AG09309 (cell line): Measurements from ENCODE around the gene MYH15.

Experiments
- DNase-seq: peaks from one replicate; pipeline ENCODE4 v3.0.0-alpha.2; 2010; ENCODE audit warnings: low read depth
- H3K4me3 ChIP-seq: 2 replicates; pipeline ENCODE4 v1.5.1; 2011; ENCODE audit warnings: mild to moderate bottlenecking, low read depth, low read length, moderate library complexity; ENCODE audit not compliant: control insufficient read depth
- TF ChIP-seq, protein P1 (sequence below): IDR thresholded peaks from 2 replicates; pipeline ENCODE4 v1.5.1; 2011; ENCODE audit warnings: mild to moderate bottlenecking, low read depth, low read length, inconsistent platforms; ENCODE audit not compliant: insufficient read depth, control insufficient read depth; ENCODE audit errors: missing control alignments

The MYH15 gene

DNA sequence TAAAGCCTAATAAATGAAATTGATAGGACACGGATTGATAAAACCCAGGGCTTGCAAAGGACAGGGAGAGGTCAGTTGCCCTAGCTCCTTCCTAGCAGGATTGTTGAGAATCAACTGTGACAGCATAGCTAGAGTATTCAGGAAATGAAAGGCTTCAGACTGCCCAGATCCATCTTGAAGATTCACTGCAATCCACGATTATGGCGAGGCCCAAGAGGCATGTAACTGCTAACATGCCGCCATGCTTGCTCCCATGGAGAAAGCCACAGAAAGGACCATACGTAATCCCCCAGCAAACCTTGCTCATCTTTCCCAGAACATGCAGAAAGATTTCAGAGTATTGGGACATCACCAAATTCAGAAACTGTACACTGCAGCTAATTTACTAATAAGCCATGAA is 41.3 kb downstream of the MYH15 start:
- TF ChIP-seq, protein P1, sequence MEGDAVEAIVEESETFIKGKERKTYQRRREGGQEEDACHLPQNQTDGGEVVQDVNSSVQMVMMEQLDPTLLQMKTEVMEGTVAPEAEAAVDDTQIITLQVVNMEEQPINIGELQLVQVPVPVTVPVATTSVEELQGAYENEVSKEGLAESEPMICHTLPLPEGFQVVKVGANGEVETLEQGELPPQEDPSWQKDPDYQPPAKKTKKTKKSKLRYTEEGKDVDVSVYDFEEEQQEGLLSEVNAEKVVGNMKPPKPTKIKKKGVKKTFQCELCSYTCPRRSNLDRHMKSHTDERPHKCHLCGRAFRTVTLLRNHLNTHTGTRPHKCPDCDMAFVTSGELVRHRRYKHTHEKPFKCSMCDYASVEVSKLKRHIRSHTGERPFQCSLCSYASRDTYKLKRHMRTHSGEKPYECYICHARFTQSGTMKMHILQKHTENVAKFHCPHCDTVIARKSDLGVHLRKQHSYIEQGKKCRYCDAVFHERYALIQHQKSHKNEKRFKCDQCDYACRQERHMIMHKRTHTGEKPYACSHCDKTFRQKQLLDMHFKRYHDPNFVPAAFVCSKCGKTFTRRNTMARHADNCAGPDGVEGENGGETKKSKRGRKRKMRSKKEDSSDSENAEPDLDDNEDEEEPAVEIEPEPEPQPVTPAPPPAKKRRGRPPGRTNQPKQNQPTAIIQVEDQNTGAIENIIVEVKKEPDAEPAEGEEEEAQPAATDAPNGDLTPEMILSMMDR, result no peak
- H3K4me3 ChIP-seq, result no peak overlapping the region
- no peak for DNase-seq

DNA sequence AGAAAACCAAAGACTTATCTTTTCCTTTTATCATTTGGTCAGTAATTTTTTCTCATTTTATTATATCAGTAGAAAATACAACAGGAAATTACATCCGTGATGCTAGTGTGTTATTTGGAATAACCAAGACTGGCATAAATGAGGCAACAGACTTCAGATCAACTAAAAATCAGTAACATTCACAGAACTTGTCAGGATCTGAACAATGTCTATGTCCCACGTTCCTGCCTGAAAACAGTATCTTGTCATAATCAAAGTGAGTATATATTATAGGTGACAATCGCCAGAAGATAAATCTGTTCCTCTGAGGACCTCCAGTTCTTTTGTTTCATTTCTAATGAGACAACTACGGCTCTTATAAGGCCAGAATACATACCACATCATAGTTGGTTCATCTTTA is 41.8 kb downstream of the MYH15 start:
- DNase-seq, result no peak
- H3K4me3 ChIP-seq, result no peak overlapping the region
- TF ChIP-seq, protein P1, result no peak

DNA sequence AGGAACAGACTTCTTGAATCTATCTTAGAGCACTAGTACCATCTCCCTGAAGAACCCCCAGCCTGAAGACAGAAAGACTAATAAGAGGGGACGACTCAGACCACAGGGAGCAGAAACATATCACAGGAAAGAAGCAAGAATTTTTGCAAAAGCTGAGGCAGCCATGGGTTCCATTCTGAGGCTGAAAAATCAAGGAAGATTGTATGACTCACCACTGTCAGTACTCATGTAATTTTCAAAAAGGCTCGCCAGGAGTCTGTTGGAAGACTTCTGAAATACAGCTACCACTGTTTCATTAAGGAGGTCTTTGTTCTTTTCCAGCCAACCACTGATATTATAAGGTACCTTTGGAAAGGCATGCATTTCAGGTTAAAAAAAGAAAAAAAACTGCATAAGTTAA is 47.5 kb downstream of the MYH15 start:
- no peak for DNase-seq
- H3K4me3 ChIP-seq, result no peak overlapping the region
- TF ChIP-seq, protein P1, result no peak

DNA sequence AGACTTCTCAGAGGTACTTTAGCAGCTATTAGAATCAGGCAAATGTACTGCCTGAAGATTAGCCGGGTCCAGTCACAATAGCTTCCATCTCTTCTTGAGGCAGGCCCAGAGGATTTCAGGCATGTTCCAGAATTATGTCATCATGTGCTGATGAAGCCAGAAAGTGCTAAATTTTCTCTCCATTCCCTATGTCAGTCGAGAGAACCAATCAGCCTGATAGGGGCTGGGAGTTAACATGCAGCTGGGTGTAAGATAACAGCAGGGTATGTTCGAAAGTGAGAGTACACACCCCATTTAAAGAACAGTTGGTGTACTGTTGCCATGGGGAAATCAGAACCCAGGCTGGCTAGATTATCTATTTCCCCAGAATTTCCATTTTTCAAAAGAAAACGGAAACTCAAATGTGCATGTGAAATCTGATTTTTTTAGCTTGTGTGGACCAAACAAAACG is 48.7 kb downstream of the MYH15 start:
- TF ChIP-seq, protein P1, result no peak
- DNase-seq, result no peak
- no peak overlapping the region for H3K4me3 ChIP-seq

DNA sequence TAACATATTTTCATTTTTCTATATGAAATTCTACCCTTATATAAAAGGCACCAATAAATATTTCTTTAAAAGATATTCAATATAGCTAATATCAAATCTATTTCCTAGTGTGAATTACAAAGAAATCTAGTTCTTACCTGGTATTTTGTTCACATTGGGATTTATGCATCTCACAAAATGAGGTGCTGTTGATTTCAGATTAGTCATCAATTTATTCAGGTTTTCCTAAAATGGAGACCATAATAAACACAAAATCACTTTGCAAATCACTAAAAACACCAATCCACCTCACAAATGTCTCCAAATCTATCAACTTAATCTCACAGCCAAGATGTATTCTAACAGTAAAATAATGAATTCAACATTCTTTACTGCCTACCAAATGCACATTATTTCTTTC is 51.2 kb downstream of the MYH15 start:
- no peak for DNase-seq
- TF ChIP-seq, protein P1, result no peak
- no peak overlapping the region for H3K4me3 ChIP-seq

DNA sequence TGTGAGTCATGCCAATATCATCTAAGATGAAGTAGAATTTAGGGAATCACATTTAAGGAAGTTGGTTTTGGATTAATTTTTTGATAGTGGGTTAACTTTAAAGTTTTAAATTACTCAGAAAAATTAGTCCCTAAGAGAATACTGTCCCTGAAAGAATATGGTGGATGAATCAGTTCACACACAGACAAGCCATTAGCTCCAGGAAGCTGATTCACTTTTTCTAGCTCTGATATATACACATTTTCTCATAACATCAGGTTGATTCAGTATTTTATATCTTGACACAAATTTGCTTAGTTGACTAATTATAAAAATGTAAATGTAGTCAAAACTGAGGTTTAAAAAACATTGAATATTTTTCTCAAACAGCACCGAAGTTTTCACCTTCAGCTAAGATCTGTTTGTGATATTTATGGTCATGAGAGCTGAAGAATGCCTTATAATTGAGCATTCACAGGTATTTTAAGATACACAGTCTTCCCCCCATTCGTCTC is 55.1 kb downstream of the MYH15 start:
- no peak overlapping the region for H3K4me3 ChIP-seq
- TF ChIP-seq, protein P1, result no peak
- DNase-seq, result no peak

DNA sequence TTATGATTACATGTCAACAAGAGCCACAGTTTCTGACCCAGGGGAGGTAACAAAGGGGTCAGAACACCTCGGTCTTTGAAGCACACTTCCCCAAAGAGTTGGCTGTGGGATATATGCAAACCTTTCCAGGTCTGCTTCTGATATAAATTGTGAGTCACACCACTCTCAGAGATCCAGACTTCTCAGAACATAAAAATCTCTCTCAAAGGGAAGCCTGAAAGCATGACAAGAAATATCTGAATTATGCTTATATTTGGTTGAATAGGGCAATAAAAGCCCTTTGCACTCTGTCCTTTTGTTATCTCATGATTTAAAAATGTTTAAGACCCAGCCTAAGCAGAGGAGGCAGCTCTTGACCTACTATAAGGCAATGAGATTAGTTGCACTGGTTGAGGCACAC is 56.8 kb downstream of the MYH15 start:
- H3K4me3 ChIP-seq, result no peak overlapping the region
- no peak for DNase-seq
- TF ChIP-seq, protein P1, result no peak
